ENCODE data around the gene SPIRE1.
"Not testable (repeated sequence)": the region's sequence is repeated elsewhere in the genome, so short reads cannot be mapped to it uniquely, and the experiment has no call there.

The SPIRE1 gene

DNA sequence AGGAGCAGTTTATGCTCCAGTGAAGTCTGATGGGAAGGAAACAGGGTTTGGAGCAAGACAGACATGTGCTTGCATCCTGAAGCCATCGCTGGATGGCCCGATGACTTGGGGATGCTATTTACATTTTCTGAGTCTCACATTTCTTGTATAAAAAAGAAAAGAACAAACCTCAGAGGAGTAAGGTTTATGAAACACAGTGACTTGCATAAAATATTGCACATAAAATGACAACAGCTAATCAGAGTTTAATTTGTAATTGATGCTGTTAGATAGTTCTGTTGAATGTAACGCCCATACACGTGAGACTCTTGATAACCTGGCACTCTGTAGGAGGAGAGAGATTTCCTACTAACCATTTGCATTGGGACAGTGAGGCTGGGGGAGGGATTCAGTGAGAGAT lies 233.7 kb downstream of the SPIRE1 start:
- Histone ChIP-seq H3K4me2 (no peak overlapping the region), H3K9me3 (no peaks in the 10 kb centered on the region), H3K4me1 (peaks cover 29% of the 10 kb centered on the region), H3K27ac (no peak overlapping the region), H3K36me3 (peaks cover 38% of the 10 kb centered on the region), H3K27me3 (no peaks in the 10 kb centered on the region), H4K20me1 (no peaks in the 10 kb centered on the region), H3K4me3 (no peak overlapping the region), H3K9ac (no peak overlapping the region)
- TF ChIP-seq Cebpa-rat (IDR thresholded peaks at IDR 0.05), result no peak

DNA sequence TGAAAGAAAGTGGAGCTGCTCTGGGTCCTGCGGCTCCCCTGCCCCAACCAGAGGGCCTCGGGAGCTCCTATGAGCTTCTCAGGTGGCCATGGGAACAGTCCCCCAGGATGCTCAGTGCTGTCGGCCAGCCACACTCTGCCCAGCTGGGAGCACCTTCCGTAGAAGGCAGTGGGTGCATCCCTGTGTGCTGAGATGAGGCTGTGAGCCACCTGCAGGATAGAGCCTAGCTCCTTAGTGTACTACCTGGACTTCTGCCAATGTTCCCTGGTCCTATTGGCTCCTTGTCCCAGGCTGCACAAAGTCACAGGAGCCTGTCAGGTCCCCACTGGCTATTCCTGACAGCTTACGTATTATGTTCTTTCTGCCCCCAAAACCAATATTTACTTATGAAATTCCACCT lies 234.1 kb downstream of the SPIRE1 start:
- Histone ChIP-seq H4K20me1 (no peaks in the 10 kb centered on the region), H3K4me2 (no peak overlapping the region), H3K36me3 (peaks cover 34% of the 10 kb centered on the region), H3K27me3 (no peaks in the 10 kb centered on the region), H3K27ac (no peak overlapping the region), H3K9me3 (no peaks in the 10 kb centered on the region), H3K4me1 (peaks cover 31% of the 10 kb centered on the region), H3K9ac (no peak overlapping the region), H3K4me3 (no peak overlapping the region)
- no peak for TF ChIP-seq Cebpa-rat (IDR thresholded peaks at IDR 0.05)

DNA sequence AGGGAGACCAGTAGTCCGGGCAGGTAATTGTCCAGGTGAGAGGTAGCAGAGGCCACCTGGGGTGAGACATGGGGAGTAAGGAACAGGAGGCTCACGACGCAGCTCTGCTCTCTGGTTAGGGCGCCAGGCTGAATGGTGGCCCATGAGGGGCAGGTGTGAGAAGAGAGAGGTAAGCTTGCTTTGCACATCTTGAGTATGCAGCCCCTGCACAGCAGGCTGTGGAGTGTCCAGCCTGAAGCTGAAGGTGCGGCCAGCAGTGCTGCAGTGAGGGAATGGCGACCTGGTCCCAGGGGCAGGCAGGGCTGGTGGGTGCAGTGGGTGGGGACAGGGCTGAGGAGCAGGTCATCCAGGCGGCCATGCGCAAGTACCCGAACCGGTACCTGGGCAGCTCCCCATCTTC lies 234.5 kb downstream of the SPIRE1 start:
- Histone ChIP-seq H3K4me1 (peaks cover 35% of the 10 kb centered on the region), H3K9ac (no peak overlapping the region), H4K20me1 (no peaks in the 10 kb centered on the region), H3K27me3 (no peaks in the 10 kb centered on the region), H3K4me3 (no peak overlapping the region), H3K4me2 (no peak overlapping the region), H3K36me3 (peaks cover 29% of the 10 kb centered on the region), H3K27ac (no peak overlapping the region), H3K9me3 (no peaks in the 10 kb centered on the region)
- no peak for TF ChIP-seq Cebpa-rat (IDR thresholded peaks at IDR 0.05)

DNA sequence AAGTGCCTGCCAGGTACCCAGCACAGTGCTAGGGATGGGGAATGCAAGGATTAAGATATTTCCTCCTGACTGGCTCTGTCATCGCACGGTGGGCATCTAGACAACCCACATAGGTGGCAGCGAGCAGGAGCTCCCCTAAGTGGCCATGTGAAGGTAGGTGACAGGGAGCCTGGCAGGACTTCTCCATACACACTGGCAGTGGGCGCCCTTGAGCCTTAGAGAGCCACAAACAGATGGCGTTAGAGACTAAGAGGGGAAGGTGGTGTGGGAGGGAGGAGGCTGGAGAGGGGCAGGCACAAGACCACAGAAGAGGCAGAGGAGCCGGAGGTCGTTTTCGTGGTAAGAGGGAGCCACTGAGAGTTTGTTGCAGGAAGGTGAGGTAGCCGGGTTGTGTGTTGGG lies 235.0 kb downstream of the SPIRE1 start:
- Histone ChIP-seq H3K36me3 (peaks cover 25% of the 10 kb centered on the region), H3K9ac (no peak overlapping the region), H3K9me3 (no peaks in the 10 kb centered on the region), H3K4me3 (no peak overlapping the region), H3K4me2 (0 out of 2 replicates have a peak overlapping the region, but pooled peaks have one; percentile 16), H4K20me1 (no peaks in the 10 kb centered on the region), H3K27ac (no peak overlapping the region), H3K4me1 (peaks cover 35% of the 10 kb centered on the region), H3K27me3 (no peaks in the 10 kb centered on the region)
- TF ChIP-seq Cebpa-rat (IDR thresholded peaks at IDR 0.05), result no peak

DNA sequence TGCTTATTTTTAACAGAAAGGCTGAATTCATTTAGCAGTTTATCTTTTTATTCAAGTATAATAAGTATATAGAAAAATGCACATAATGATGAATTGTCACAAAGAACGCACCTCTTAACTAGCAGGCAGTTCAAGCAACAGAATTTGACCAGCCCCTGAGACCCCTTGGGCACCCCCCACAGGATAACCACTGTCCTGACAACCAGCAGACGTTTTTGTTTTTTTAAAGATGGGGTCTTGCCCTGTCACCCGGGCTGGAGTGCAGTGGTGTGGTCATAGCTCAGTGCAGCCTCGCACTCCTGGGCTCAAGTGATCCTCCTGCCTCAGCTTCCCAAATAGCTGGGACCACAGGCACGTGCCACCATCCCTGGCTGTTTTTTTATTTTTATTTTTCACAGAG lies 236.2 kb downstream of the SPIRE1 start:
- no peaks in the 10 kb centered on the region for H3K9me3 ChIP-seq
- H3K4me2 ChIP-seq, result peak overlapping the region; percentile 91
- H3K4me3 ChIP-seq, result no peak overlapping the region
- H3K27ac ChIP-seq, result no peak overlapping the region
- peaks cover 41% of the 10 kb centered on the region for H3K4me1 ChIP-seq
- no peak overlapping the region for H3K9ac ChIP-seq
- peaks cover 13% of the 10 kb centered on the region for H3K36me3 ChIP-seq
- H3K27me3 ChIP-seq, result no peaks in the 10 kb centered on the region
- TF ChIP-seq Cebpa-rat (IDR thresholded peaks at IDR 0.05), result no peak
- H4K20me1 ChIP-seq, result no peaks in the 10 kb centered on the region

DNA sequence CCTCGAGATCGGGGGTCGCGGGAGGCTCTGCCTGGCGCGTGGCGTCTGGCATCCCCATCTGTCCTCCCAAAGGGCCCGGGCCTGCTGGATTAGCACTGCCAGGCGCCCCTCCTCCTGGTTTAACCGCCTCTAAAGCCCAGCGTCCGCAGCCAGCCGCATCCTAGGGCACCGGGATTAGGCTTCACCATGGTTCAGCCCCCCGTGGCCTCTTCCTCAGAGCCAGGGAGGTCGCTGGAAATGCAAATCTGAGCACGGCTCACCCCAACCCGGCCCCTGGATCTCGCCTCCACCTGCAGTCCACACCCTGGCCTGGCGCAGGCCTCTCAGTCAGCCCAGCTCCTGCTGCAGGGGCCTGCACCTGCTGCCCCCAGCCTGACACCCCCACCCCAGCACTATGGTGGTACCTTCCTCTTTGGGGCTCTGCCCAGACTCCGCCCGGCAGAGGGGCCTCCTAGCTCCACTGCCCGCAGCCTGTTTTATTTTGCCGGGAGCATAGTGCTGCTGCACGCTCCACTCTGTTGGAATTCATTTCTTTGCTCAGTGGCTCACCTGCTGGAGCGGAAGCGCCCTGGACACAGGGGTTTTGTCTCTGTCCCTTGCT lies 237.0 kb downstream of the SPIRE1 start:
- no peaks in the 10 kb centered on the region for H3K9me3 ChIP-seq
- no peak for TF ChIP-seq Cebpa-rat (IDR thresholded peaks at IDR 0.05)
- no peaks in the 10 kb centered on the region for H3K27me3 ChIP-seq
- peaks cover 49% of the 10 kb centered on the region for H3K4me1 ChIP-seq
- no peaks in the 10 kb centered on the region for H4K20me1 ChIP-seq
- peak overlapping the region; percentile 91 for H3K4me2 ChIP-seq
- peak overlapping the region; percentile 64 for H3K4me3 ChIP-seq
- peaks cover 10% of the 10 kb centered on the region; the same call in 1 of the 2 replicates for H3K36me3 ChIP-seq
- H3K9ac ChIP-seq, result peak overlapping the region; percentile 83
- H3K27ac ChIP-seq, result peak overlapping the region; percentile 88

DNA sequence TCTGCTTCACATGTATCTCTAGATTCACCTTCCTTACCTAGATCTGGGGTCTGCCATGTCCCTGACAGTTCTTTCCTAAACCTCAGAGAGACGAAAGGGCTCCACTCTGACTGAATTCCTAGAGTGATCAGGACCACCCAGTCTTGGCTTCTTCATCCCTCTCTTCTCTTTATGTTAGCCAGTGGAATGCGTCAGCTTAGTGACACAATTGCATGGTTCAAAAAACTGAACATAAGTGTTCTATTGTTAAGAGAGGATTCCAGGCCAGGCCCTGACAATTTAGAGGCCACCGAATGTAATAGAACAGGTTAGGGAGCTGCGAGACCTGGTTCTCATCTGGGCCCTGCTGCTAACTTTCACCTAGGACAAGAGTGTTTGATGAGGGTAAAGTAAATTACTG lies 240.2 kb downstream of the SPIRE1 start:
- Histone ChIP-seq H3K9ac (no peak overlapping the region), H3K4me1 (peaks cover 59% of the 10 kb centered on the region), H3K4me2 (no peak overlapping the region), H3K9me3 (no peaks in the 10 kb centered on the region), H4K20me1 (no peaks in the 10 kb centered on the region), H3K36me3 (peaks cover 14% of the 10 kb centered on the region), H3K27me3 (no peaks in the 10 kb centered on the region), H3K4me3 (no peak overlapping the region), H3K27ac (no peak overlapping the region)
- no peak for TF ChIP-seq Cebpa-rat (IDR thresholded peaks at IDR 0.05)

DNA sequence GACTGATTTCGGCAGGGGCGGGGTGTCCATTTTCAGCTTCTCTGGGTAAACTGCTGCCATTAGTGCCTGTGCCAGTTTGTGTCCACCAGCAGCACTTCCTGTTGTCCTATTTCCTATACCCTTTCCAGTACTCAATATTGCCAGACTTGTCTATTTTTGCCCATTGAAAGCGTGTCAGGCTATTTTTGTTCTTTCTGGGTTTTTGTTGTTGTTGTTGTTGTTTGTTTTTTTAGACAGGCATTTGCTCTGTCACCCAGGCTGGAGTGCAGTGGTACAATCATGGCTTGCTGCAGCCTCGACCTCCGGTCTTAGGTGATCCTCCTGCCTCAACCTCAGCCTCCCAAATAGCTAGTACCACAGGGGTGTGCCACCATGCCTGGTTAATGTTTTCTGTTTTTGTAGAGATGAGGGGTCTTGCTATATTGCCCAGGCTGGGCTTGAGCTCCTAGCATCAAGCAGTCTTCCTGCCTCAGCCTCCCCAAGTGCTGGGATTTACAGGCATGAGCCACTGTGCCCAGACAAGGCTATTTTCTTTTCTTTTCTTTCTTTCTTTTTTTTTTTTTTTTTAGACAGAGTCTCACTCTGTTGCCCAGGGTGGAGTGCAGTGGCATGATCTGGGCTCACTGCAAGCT lies 241.7 kb downstream of the SPIRE1 start:
- Histone ChIP-seq H4K20me1 (no peaks in the 10 kb centered on the region), H3K27ac (peak overlapping the region; percentile 72), H3K27me3 (no peaks in the 10 kb centered on the region), H3K36me3 (peaks cover 19% of the 10 kb centered on the region), H3K4me3 (peak overlapping the region; percentile 38; the same call in 1 of the 2 replicates), H3K4me2 (peak overlapping the region; percentile 73), H3K9me3 (no peaks in the 10 kb centered on the region), H3K4me1 (peaks cover 58% of the 10 kb centered on the region), H3K9ac (peak overlapping the region; percentile 57; the same call in 1 of the 2 replicates)
- TF ChIP-seq Cebpa-rat (IDR thresholded peaks at IDR 0.05), result no peak

DNA sequence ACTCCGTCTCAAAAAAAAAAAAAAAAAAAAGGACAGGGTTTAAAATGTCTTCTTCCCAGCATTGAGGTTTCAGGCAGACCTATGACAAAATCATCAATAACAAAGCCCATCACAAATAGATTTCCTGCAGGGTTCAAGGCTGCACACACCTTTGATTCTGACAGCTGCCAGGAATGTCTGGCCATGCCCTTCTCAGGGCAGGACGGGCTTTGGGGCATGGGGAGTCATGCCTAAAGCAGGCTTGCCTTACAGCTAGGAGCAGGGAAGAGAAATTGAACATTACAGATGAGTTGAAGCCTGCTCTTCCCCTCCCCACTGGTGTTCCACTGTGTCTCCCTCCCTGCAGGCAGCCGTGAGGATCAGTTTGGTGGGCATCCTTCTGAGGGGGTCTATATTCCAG lies 246.5 kb downstream of the SPIRE1 start:
- Histone ChIP-seq H3K4me3 (no peak overlapping the region), H3K27me3 (no peaks in the 10 kb centered on the region), H3K4me1 (peaks cover 77% of the 10 kb centered on the region), H3K27ac (no peak overlapping the region; the same call in 1 of the 2 replicates), H3K36me3 (peaks cover 23% of the 10 kb centered on the region), H4K20me1 (0 out of 2 replicates have a peak, but pooled peaks cover 7% of the 10 kb centered on the region), H3K4me2 (peak overlapping the region; percentile 57), H3K9ac (peak overlapping the region; percentile 32; the same call in 1 of the 2 replicates), H3K9me3 (no peaks in the 10 kb centered on the region)
- no peak for TF ChIP-seq Cebpa-rat (IDR thresholded peaks at IDR 0.05)

DNA sequence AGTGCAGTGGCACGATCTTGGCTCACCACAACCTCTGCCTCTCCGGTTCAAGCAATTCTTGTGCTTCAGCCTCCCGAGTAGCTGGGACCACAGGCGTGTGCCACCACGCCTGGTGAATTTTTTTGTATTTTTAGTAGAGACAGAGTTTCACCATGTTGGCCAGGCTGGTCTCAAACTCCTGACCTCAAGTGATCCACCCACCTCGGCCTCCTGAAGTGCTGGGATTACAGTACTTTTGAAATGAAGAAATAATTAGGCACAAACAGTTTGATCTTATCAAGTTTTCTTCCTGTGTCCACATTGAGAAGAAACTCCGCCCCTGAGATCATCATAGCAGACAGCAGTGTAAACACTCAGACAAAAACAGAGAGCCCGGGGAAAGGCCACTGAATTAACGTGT lies 247.2 kb downstream of the SPIRE1 start:
- H3K27me3 ChIP-seq, H3K4me3 ChIP-seq, H3K27ac ChIP-seq, H3K9ac ChIP-seq, H3K4me2 ChIP-seq, H3K9me3 ChIP-seq, H4K20me1 ChIP-seq: not testable (repeated sequence)
- peaks cover 73% of the 10 kb centered on the region for H3K4me1 ChIP-seq
- H3K36me3 ChIP-seq, result peaks cover 23% of the 10 kb centered on the region

Measured in BLaER1 (cell line).